GM18508 (cell line): ENCODE results near the gene NDUFA6.

Experiments
- ATAC-seq: cut with Tn5 transposase; IDR thresholded peaks from one replicate; pipeline ENCODE4 v1.9.1; 2021; ENCODE audit warnings: moderate number of reproducible peaks; ENCODE audit not compliant: insufficient read depth, unreplicated experiment

Gene NDUFA6

GRCh38 chr22:42039271-42039670 is 51.3 kb downstream of the NDUFA6 start:
- no peak for ATAC-seq
